BE2C (cell line): ENCODE results near the gene HAGHL.

ENCODE experiments used
- DNase-seq: peaks from one replicate; pipeline ENCODE4 v3.0.0-alpha.2; 2020
- H3K27me3 ChIP-seq: fragments of 250-450 bp; sonication (Bioruptor Pico); 2 replicates; pipeline ENCODE4 v1.5.1; 2020; ENCODE audit warnings: mild to moderate bottlenecking
- H3K36me3 ChIP-seq: fragments of 250-450 bp; sonication (Bioruptor Pico); 2 replicates; pipeline ENCODE4 v1.5.1; 2020; ENCODE audit warnings: mild to moderate bottlenecking
- H3K4me1 ChIP-seq: fragments of 250-450 bp; sonication (Bioruptor Pico); 2 replicates; pipeline ENCODE4 v1.5.1; 2020
- H3K4me3 ChIP-seq: 2 replicates; pipeline ENCODE4 v1.5.1; 2011; ENCODE audit warnings: low read depth, low read length
- H3K9me3 ChIP-seq: fragments of 250-450 bp; sonication (Bioruptor Pico); 2 replicates; pipeline ENCODE4 v1.5.1; 2020
- TF ChIP-seq, protein P1 (sequence below): IDR thresholded peaks from 2 replicates; pipeline ENCODE4 v1.5.1; 2012; ENCODE audit warnings: mild to moderate bottlenecking, low read depth, low read length

Gene HAGHL

DNA sequence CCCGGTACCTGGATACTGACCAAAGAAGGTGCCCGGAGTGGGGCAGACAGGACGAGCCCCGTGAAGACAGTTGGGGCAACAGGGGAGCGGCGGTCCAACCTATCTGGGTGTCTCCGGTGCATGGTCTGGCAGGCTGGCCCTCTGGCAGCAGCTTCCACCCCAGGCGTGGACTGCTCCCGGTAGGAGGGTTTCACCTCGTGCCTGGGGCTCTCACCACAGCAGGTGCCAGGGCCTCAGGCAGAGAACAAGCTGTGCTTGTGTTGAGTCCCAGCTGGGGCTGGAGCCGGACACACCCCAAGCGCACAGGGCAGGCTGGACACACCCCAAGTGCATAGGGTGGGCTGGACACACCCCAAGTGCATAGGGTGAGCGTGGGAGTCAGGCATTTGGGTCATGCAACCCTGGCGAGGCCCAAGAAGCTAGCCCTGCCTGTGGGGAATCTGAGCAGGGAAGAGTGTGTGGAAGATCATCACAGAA lies 19.8 kb upstream of the HAGHL start:
- TF ChIP-seq, protein P1, sequence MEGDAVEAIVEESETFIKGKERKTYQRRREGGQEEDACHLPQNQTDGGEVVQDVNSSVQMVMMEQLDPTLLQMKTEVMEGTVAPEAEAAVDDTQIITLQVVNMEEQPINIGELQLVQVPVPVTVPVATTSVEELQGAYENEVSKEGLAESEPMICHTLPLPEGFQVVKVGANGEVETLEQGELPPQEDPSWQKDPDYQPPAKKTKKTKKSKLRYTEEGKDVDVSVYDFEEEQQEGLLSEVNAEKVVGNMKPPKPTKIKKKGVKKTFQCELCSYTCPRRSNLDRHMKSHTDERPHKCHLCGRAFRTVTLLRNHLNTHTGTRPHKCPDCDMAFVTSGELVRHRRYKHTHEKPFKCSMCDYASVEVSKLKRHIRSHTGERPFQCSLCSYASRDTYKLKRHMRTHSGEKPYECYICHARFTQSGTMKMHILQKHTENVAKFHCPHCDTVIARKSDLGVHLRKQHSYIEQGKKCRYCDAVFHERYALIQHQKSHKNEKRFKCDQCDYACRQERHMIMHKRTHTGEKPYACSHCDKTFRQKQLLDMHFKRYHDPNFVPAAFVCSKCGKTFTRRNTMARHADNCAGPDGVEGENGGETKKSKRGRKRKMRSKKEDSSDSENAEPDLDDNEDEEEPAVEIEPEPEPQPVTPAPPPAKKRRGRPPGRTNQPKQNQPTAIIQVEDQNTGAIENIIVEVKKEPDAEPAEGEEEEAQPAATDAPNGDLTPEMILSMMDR, result no peak
- DNase-seq, result no peak

DNA sequence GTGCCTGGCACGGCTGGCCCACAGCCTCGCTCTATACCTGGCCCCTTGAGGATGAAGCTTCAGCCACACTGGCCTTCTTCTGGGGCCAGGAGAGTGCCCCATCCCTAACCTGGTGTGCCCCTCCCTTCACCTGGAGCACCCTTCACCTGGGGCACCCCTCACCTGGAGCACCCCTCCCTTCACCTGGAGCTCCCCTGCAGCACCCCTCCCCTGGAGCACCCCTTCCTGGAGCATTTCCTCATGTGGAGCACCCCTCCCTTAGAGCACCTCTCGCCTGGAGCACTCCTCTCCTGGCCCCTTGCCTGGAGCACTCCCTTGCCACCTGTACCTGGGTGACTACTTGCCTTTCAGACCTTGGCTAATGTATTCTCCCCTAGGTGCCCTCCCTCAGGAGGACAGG lies 18.9 kb upstream of the HAGHL start:
- no peak overlapping the region for H3K4me3 ChIP-seq
- 0 out of 2 replicates have a peak, but pooled peaks cover 3% of the 10 kb centered on the region for H3K36me3 ChIP-seq
- no peak for DNase-seq
- no peaks in the 10 kb centered on the region for H3K9me3 ChIP-seq
- TF ChIP-seq, protein P1, result no peak
- peaks cover 28% of the 10 kb centered on the region for H3K4me1 ChIP-seq
- H3K27me3 ChIP-seq, result no peaks in the 10 kb centered on the region

More for the DNA sequence above, 19.8 kb upstream of the HAGHL start:
- H3K9me3 ChIP-seq, result no peaks in the 10 kb centered on the region
- peaks cover 28% of the 10 kb centered on the region for H3K4me1 ChIP-seq
- H3K36me3 ChIP-seq, result peaks cover 9% of the 10 kb centered on the region
- H3K4me3 ChIP-seq, result no peak overlapping the region
- no peaks in the 10 kb centered on the region for H3K27me3 ChIP-seq

DNA sequence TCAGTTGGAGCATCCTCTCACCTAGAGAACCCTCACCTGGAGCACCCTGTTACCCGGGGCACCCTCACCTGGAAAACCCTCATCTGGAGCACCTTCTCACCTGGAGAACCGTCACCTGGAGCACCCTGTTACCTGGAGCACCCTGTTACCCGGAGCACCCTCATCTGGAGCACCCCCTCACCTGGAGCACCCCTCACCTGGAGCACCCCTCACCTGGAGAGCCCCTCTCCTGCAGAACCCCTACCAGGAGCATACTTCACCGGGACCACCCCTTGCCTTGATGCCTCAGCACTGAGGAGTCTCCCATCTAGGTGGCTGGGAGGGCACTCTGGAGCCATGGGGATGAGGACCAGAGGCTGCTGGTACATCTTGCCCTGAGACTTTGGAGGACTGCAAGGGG lies 17.9 kb upstream of the HAGHL start:
- Histone ChIP-seq H3K36me3 (0 out of 2 replicates have a peak, but pooled peaks cover under 1% of the 10 kb centered on the region), H3K9me3 (no peaks in the 10 kb centered on the region), H3K4me3 (no peak overlapping the region), H3K27me3 (no peaks in the 10 kb centered on the region), H3K4me1 (peaks cover 28% of the 10 kb centered on the region)
- TF ChIP-seq, protein P1, result no peak
- no peak for DNase-seq

DNA sequence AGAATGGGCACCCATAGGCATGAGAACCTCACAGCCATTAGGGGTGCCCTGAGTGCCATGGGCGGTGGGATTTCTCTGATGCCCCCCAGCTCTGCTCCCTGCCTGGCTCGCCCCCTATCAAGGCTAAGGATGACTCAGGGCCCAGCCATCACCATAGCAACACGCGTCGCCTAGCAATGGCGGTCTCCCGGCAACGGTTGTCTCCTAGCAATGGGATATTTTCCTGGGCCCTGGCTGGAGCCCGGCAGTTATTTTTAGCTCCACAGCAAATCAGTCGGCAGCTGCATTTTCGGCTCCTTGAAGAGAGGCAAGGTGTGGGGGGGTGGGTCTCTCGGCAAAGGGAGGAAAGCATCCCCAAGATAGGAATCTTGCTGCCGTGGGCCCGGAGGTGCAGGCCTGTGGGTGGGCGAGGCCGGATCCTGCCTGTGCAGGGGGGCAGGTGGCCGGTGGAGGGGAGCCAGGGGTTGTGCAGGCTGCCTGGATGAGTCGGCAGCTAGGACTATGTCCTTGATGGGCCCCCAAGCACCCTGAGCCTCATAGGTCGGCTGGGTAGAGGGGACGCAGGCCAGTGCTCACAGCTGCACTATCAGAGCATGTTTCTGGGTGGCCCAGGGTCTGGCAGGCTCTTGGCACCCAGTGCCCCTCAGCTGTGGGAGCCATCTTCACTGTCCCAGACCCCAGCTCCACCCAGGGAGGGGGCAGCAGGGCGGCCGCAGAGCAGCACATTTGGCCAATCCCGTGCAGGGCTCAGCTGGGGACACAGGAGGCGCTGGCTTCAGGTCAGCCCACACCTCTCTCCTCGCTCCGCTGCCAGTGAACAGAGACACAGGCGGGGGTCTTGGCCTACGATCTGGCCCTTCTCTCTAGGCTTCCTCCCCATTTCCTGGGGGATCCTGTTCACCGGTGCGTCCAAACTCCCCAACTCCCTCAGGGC lies 17.1 kb upstream of the HAGHL start:
- no peaks in the 10 kb centered on the region for H3K9me3 ChIP-seq
- peaks cover 30% of the 10 kb centered on the region for H3K4me1 ChIP-seq
- TF ChIP-seq, protein P1, result no peak; the same call in 1 of the 2 replicates
- no peaks in the 10 kb centered on the region for H3K36me3 ChIP-seq
- DNase-seq, result peak; percentile 95
- H3K4me3 ChIP-seq, result peak overlapping the region; percentile 44
- no peaks in the 10 kb centered on the region for H3K27me3 ChIP-seq

DNA sequence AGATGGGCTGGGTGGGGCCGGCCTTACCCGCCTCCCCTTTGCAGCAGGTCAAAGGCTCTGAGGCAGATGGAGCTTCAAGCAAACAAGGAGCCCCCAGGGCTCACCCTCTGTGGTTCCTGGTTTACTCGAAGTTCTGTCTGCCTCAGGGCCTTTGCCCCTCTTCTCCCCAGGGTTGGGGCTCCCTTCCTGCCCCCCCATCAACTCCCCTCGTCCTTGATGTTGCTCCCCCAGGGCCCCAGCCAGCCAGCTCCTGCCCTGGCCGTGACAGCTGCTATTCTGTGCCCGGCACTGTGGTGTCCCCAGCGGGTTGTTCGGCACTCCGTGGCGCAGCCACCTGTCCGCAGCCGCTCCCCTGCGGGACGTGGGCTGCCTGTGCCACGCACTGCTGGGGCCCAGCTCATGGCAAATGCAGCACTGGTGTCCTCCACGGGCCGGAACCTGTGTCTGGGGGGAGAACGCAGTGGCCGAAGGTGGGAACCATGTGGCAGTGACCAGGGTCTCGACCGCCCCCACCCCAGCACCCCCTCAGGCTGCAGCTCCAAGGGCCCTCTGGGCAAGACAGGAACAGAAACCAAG lies 16.3 kb upstream of the HAGHL start:
- no peaks in the 10 kb centered on the region for H3K9me3 ChIP-seq
- no peaks in the 10 kb centered on the region for H3K27me3 ChIP-seq
- TF ChIP-seq, protein P1, result no peak
- H3K4me1 ChIP-seq, result peaks cover 30% of the 10 kb centered on the region
- DNase-seq, result no peak
- no peaks in the 10 kb centered on the region for H3K36me3 ChIP-seq
- peak overlapping the region; percentile 44; the same call in 1 of the 2 replicates for H3K4me3 ChIP-seq
